HG02571 (cell line): Measurements from ENCODE around the gene SMC2.

Experiments used
- ATAC-seq: cut with Tn5 transposase; IDR thresholded peaks from one replicate; pipeline ENCODE4 v1.9.1; 2021; ENCODE audit warnings: mild to moderate bottlenecking, moderate library complexity; ENCODE audit not compliant: unreplicated experiment

The SMC2 gene

DNA sequence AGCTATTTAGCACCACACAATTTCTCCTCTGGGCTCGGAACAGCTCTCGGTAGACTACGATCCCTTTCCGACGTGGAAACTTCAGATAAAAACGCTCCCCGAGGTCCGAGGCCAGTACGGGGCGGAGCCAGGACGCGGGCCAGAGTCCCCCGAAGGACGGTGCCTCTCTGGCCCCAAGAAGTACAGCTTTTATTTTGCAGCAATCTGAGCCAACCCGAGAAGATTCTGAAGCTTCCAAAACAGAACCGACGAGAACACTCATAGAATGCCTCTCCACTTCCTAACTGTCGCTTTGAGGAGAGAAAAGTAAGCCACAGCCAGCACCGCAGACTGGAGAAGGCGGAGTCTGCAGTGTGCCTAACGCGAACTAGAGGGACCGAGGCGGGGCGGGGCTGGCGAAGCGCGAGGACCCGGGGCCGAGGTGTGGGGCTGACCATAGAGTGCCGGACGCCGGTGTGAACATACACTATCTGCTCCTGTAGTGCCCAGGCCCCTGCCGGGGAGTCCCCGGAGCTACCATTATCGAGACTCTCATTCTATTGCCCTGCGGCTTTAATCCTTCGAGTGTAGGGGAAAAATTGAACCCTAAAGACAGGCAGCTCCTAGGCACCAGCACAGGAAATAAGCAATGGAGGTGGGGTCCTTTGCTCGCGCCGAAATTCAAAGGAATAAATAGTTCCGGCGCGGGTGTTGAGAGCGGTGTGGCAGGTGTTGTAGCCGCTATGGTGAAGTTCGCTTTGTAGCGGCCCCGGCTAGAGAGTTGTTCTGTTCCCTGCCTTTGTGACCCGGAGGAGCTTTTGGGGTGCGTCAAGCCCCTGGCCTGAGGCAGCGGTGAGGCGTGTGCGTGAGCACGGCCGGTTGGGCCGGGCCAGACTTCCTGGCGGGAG, at the start of gene SMC2:
Gene SMC2 (plus strand): TSS at position 663 of the 887 bp plus-strand sequence. CDS start 1,076 bp downstream, outside the sequence.
- peak; percentile 88 for ATAC-seq

DNA sequence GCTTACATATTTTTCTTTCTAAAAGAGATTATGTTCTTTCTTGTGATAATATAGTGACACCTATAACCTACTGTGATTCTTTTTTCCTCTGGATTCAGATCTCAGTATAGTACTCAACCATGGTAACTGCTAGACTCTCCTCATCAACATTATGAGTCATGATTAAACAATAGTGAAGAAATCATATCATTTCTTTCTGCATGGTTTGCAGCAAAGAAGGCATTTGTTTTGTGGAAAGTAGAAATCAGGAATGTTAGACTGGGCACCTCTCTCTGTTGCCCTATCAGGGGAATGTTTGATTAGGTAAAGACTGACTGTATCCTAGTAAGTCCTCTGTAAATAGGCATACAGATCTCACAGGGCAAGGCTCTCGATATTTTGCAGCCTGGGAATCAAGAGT, 25.6 kb upstream of the SMC2 start:
- no peak for ATAC-seq

DNA sequence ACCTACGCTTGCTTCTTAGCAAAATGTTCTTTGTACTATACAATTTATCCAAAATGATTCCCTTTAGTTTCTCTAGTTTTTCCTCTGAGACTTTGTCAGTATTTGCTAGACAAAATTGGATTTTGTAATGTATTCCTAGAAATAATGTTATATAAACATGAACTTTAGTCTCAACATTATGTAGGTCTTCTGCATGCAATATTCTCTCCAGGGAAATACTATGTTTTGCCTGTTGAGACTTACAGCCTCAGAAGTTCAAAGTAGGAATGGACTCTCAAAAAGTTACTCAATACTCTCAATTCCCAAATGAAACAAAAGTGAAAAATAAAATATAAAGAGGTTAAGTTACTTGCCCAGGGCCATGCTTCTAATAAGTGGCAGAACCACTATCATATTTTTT, 24.8 kb upstream of the SMC2 start:
- no peak for ATAC-seq

DNA sequence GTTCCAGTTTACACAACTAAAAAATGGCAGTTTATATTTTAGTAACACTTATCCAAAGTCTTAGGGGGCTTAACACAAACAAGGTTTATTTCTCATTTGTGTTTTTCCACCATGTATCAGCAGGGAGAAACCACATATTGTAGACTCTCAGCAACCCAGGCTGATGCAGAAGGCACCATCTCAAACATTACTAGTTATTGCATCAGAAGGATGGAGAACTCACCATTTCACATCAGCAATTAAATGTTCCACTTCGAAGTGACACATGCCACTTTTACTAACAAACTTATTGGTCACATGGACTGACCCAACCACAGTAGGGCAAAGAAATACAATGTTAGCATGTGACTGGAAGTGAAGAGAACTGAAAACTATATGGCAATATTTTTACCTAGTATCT, 22.5 kb upstream of the SMC2 start:
- ATAC-seq = no peak

DNA sequence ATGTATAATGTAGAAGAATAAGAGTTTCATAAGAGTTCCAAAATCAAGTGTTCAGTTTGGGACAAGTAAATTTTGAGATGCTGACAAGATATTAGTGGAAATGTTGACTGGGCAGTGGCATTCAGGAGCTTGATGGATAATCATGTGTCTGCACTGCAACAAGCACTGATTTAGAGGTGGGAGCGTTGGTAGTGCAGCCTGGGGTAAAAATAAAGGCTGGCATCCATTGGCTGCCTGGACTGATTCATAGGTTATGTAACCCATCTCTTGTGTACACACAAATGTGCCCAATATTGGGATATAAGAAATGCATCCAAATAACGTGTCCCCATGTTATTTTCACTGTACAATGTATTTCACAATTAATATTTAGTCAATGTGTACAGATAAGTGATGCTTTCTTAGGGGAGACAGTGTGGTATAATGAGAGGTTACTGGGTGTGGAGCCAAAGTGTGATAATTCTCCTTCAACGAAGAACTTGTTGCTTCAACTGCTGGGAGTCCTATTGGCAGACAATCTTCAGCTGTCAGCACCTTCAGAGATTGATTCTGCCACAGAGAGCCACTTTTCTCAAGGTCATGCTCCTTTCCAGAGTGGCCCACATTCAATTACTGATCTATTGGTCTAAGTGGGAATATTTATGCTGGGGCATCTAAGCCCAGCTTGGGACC, 20.9 kb upstream of the SMC2 start:
- ATAC-seq = no peak

DNA sequence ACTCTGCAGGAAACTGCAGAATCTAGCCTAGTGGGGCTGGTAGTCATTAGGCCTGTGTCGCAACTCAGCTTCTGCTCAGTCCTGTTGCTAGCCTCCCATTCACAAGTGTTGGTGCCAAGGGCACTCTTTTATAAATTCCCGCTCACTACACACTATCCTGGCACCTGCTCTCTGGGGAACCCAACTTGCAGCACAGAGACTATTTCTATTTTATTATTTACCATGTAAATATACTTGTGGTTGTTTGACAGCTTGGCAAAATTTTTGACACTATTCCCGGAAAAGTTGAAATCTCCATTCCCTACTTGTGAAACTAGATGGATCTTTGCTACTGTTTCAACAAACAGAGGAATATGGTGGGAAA, 20.4 kb upstream of the SMC2 start:
- no peak for ATAC-seq

DNA sequence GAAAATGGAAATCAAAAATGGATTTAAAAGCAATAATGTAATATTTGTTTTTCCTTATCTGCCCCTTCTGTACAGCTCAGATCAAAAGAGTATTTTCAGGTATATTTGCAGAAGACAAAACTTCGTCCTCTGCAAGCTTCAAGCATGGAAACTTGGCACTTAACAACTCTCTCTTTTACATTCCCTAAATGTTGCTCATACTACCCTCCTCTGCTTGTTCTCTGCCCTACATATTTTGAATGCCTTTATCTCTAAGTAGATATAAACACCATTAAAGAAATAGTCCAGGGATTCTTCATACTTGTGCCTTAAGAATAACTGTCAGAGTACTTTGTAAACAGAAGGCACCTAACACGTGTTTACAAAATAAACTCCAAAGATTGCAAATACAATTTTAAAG, 19.2 kb upstream of the SMC2 start:
- ATAC-seq = no peak

DNA sequence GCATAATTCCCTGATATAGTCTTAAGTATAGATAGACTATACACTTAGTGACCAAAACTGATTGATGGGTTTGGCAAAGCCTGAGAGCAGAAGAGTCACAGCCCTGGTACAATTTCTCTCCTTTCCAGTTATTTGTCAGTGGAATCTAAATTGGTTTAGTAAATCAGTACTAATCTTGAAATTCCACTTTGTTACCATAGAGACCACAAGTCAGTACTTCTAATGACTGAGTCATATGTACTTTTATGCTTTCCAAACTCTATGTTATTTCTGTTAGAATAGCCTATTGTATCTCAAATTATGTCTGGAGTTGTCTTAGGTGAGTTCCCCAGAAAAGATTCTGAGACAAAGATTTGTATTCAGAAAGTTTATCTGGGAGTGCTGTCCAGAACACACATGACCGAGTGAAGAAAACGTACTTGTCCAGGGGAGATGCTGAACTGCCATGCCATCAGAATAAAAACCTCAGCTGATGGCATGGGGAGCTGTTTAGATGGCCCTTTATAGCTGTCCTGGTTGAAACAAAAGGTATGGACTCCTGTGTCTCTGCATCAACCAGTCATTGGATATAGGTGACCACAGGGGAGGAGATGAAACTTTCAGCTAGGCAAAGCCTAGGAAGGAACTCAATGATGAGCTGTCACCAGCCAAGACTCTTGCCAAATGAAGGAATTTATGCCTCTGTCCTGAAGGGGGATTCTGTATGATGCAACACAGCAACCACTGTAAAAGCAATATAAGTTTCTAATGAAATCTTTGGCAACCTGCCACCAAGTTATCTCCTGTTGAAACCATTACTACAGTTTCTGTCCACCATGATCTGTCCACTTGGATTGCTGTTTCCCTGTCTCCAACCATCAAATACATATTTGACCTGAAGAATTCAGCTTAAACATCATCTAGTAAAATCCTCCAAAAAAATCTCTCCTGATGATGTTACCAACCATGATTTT, 18.0 kb upstream of the SMC2 start:
- no peak for ATAC-seq

DNA sequence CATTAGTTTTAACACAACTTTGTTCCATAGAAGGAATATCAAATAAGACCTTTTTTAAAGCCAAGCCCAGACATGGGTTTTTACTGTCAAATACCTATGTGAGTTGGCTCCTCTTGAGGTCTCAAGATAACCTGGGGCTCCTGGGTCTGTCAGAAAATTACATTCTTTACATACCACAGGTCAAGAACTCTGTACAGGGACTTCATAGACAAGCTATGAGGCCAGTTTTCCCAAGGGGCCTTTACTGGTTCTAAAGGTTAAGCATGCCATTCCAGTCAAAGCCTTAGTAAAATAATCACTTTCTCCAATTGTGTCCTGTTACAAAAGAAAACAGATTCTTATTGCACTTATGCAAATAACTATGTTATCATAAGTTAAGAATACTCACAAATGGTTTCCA, 15.5 kb upstream of the SMC2 start:
- no peak for ATAC-seq

DNA sequence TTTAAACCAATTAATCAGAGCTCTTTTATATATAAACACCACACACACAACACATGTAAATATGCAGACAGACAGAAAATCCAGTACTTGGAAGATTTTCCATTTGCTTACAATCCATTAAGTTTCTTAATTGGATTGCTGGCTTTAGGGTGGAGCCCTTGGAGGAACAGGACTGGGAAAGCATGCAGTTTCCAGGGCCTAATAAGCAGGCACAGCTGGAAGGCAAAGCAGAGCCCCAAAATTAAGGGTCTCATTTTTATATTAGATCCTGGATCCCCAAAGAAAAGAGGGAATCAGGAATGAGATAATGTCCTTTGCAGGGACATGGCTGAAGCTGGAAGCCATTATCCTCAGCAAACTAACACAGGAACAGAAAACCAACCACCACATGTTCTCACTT, 13.1 kb upstream of the SMC2 start:
- no peak for ATAC-seq

DNA sequence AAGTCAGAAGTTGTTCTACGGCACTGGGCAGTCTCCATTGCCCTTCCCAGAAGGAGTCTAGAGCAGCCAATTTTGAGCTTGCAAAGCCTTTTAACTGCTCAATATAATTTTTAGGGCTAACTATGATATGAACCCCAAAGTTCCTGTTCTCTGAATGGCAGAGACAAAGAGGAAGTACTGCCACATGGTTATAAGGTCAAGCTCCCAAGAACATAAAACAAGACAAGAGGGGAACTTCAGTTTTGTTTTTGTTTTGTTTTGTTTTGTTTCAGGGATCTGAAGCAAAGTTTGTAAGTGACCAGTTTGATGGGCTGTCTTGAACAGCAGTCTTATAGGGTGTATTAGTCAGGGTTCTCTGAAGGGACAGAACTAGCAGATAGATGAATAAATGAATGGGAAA, 11.9 kb upstream of the SMC2 start:
- ATAC-seq = no peak

DNA sequence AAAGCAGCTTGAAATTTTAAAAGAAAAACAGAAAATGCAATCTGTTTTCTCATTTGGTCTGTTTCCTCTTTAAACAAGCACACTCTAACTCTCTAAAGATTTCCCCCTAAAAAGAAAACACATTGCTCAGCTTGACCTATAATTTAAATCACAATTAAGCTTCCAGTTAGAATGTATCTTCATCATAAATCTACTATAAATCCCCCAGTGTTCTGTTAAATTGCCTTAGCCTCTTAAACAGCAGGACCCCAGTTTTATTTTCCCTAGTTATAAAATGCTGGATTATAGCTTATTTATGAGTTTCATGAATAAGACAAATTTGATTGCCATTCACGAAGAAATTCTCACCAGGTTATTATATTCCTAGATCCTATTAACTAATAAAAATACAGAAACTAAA, 8.6 kb upstream of the SMC2 start:
- no peak for ATAC-seq

DNA sequence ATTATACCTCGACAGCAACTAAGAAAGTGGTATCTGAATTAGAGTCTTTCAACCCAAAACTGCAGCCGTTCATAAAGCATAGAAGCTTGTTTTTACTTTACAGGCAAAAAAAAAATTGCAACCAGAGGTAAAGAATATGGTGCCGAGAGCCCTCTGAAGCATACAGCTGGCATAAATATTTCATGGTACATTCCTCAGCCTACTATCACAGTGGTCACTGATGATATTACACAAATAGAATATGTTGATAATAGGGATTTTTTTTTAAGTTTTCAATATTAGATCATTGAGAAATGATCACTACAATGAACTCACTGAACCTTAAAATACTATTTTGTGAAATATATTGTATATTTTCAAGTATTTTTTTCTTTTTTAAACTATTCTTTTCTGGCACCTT, 6.2 kb upstream of the SMC2 start:
- ATAC-seq = no peak

DNA sequence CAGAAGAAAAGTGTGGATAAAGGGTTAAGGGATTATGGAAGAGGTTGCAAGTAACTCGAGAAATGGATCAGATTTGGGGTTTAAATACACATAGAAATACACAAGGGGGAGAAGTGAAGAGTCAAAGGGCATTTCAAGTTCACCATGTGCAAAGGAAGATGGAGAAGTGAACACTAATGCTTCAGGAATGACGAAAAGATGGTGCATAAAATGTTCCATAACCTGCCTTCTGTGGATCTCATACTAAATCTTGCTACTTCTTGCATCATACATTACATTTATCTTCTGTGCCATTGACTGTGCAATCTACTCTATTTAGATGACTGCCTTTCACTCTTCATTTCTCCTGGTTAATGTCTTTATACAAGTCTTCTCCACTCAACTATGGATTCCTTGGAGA, 5.7 kb upstream of the SMC2 start:
- ATAC-seq = no peak

DNA sequence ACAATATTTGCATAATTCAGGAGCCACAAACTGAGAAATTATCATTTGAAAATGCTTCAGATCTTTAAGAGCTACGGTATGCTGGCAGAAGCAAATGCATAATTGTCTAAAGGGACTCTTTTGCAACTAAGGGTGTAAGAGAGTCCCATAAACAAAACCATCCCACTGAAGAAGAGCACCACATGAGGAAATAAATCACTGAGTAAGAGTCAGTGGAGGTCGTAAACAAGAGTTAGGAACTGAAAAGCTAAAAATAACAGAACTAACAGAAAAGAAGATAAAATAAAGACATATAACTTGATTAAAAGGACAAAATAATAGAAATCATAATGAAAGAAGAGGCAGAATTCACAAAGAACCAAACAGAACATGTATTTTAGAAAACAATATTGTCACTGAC, 3.5 kb upstream of the SMC2 start:
- ATAC-seq = no peak

DNA sequence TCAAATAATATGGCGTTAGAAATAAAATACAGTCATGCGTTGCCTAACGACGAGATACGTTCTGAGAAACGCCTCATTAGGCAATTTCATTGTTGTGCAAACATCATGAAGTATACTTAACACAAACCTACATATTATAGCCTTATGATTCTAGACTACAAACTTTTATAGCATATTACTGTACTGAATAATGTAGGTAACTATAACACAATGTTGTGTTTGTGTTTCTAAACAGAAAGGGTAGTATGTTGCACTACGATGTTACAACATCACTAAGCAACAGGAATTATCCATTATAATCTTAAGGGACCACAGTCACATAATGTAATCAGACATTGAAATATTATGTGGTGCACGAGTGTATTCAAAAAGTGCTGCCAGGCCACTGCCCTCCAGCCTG, 3.0 kb upstream of the SMC2 start:
- ATAC-seq = no peak

DNA sequence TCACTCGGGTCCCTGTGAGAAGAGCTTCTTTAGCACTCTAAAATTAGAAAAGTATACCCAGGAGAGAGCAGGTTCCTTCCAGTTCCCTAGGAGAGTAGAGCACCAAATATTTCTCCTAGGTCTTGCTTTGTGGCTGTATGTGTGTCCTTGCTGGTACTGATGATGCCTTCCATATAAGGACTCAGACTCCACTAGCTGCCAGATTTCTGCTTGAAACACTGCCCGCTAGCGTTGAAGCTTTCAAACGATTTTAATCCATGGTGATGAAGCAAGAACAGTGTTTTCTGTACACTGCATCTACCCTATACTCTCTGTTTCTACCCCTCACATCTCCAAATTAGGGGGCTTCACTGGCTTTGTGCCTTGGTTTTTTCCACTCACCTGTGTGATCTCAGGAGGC, 2.4 kb upstream of the SMC2 start:
- ATAC-seq = peak; percentile 23

DNA sequence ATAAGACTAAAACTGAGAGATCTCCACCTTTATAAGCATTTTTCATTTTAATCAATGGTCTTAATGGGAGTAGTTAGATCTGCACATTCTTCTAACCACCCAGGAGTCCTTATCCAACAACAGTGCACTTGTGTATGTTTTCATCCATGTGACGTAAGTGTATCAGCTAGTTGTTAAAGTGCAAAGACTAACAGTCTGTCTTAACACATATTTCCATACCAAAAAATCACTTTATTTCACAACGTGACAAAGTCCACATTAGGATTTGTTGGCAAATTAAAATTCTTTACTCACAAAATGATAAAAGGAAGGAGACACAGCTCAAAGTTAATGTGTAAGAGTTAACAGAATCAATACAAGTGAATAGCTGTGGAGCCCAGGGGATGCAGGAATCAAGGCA, 1.9 kb upstream of the SMC2 start:
- ATAC-seq = no peak

DNA sequence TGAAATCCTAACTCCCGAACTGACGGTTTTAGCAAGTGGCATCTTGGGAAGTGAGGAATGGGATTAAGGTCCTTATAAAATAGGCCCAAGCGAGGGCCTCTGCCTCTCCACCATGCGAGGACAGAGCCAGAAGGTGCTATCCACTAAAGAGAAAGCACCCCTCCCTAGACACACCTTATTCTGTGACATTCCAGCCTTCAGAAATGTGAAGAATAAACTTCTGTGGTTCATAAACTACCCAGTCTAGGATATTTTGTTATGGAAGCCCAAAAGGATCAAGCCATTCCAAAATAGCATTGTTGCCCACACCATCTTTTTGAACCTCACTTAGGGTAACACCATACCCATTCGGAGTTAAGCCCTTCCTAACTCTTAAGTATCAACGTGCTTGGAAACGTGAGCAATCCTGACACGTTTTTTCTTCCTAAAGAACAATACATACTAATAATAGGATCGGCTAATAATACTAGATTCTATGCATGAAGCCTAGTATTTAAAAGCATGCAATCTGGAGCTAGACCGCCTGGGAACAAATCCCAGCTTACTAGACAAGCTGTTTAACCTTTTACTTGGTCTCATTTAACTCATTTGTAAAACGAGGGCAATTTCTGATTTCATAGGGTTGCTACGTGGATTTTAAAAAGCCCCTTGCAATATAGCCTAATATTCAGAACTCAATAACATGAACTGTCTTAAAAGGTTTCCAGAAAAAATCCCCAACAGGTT, 1.1 kb upstream of the SMC2 start:
- no peak for ATAC-seq

DNA sequence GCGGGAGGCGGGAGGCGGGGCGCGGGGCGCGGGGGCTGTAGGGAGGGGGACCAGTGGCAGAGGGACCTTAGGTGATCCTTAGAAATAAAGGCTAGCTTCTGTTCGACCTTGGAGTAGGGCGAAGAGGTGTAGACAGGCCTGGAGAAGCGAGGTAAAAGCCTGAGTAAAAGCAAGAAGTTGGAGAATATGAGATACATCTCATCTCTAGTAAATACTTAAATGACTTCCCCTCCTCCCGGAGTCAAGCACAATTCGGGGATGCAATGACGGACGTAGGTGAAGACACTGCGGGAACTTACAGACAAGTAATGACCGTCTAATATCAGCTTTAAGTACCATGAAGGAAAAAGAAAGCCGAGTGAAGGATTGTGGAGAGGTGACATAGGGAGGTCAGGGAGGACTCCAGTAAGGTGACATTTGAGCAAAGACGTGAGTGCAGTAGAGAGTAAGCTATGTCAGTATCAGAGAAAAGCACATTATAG, 466 bp downstream of the SMC2 start:
- no peak for ATAC-seq

DNA sequence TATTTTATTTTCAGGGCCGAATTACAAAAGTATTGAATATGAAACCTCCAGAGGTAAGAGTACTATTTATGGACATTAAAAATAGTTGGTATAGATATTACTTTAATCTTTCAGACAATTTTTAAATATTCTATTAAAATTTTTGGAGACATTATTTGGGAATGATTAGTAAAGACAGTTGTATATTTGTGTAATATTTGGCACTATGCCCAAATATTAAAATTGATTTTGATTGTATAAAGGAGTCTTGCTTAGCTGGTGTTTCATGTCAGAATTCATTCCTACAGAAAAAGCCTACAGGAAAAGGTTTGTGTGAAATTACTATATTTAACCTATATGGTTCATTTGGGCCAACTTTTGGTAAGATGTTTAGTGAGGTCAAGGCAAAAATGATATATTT, 5.5 kb downstream of the SMC2 start:
- no peak for ATAC-seq
